ENCODE results near the gene ACOT2. TPM values are rescaled to one million over a fixed set of nuclear protein-coding genes. Genes with fewer than 3 reads are reported as not detected.

ACOT2 gene
- total and polyA plus RNA-seq, 2 donors: 13.8 to 20.3 TPM

GRCh38 chr14:73602994-73603393 is 34.0 kb downstream of the ACOT2 start:
- H3K4me3 ChIP-seq (ENCODE audit: low read length in 2 of 2): no peak overlapping the region
- H3K27me3 ChIP-seq (ENCODE audit: control insufficient read depth in 2 of 2, insufficient read depth in 1 of 2, low read length in 1 of 2): no peaks in the 10 kb centered on the region
- peaks cover 0 to 7% of the 10 kb centered on the region in 2 donors for H3K9me3 ChIP-seq (ENCODE audit: control insufficient read depth in 2 of 2, insufficient read depth in 1 of 2, low read length in 1 of 2)
- H3K36me3 ChIP-seq (ENCODE audit: control insufficient read depth in 2 of 2, insufficient read depth in 2 of 2, low read length in 1 of 2): no peaks in the 10 kb centered on the region
- DNase-seq (ENCODE audit: low read depth in 6 of 9, low spot score in 9 of 9): no peak
- H3K4me1 ChIP-seq (ENCODE audit: control insufficient read depth in 2 of 2, insufficient read depth in 2 of 2, low read length in 2 of 2): no peaks in the 10 kb centered on the region
- H3K27ac ChIP-seq (ENCODE audit: low read depth in 1 of 2, low read length in 1 of 2): no peak overlapping the region
- WGBS: 97% methylated on average over 3 of the region's 3 CpGs

DNA sequence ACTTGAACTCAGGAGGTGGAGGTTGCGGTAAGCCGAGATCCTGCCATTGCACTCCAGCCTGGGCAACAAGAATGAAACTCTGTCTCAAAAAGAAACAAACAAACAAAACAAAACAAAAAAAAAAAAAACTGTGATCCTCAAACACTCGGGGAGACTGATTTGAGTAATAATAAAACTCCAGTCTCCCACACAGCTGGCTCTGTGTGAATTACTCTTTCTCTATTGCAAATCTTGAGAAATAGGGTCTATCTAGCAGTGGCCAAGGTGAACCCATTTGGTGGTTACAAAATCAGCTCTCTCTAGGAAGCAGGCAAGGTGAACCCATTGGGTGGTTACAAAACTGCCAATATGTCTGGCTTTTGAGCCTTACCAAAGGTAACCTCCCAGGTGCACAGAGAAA is 37.3 kb downstream of the ACOT2 start:
- Histone ChIP-seq H3K27me3 (ENCODE audit: control insufficient read depth in 2 of 2, insufficient read depth in 1 of 2, low read length in 1 of 2) (peaks cover 0 to 3% of the 10 kb centered on the region in 2 donors), H3K4me1 (ENCODE audit: control insufficient read depth in 2 of 2, insufficient read depth in 2 of 2, low read length in 2 of 2) (no peaks in the 10 kb centered on the region), H3K4me3 (ENCODE audit: low read length in 2 of 2) (no peak overlapping the region), H3K9me3 (ENCODE audit: control insufficient read depth in 2 of 2, insufficient read depth in 1 of 2, low read length in 1 of 2) (peaks cover 0 to 10% of the 10 kb centered on the region in 2 donors), H3K36me3 (ENCODE audit: control insufficient read depth in 2 of 2, insufficient read depth in 2 of 2, low read length in 1 of 2) (no peaks in the 10 kb centered on the region), H3K27ac (ENCODE audit: low read depth in 1 of 2, low read length in 1 of 2) (no peak overlapping the region)
- WGBS: 97% methylated on average over 3 of the region's 3 CpGs
- no peak for DNase-seq (ENCODE audit: low read depth in 6 of 9, low spot score in 9 of 9)

DNA sequence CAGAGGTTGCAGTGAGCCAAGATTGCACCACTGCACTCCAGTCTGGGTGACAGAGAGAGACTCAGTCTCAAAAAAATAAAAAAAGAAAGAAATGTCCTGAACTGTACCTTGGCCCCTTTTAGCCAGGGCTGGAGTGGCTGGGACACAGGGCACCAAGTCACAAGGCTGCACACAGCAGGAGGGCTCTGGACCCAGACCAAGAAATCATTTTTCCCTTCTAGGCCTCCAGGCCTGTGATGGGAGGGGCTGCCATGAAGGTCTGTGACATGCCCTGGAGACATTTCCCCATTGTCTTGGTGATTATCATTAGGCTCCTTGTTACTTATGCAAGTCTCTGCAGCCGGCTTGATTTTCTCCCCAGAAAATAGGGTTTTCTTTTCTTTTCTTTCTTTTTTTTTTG is 38.2 kb downstream of the ACOT2 start:
- Histone ChIP-seq H3K4me3 (ENCODE audit: low read length in 2 of 2) (no peak overlapping the region), H3K36me3 (ENCODE audit: control insufficient read depth in 2 of 2, insufficient read depth in 2 of 2, low read length in 1 of 2) (no peaks in the 10 kb centered on the region), H3K27ac (ENCODE audit: low read depth in 1 of 2, low read length in 1 of 2) (no peak overlapping the region), H3K4me1 (ENCODE audit: control insufficient read depth in 2 of 2, insufficient read depth in 2 of 2, low read length in 2 of 2) (no peaks in the 10 kb centered on the region), H3K9me3 (ENCODE audit: control insufficient read depth in 2 of 2, insufficient read depth in 1 of 2, low read length in 1 of 2) (peaks cover 0 to 10% of the 10 kb centered on the region in 2 donors), H3K27me3 (ENCODE audit: control insufficient read depth in 2 of 2, insufficient read depth in 1 of 2, low read length in 1 of 2) (peaks cover 3 to 10% of the 10 kb centered on the region in 2 donors)
- 94% methylated on average over 1 of the region's 1 CpG for WGBS
- DNase-seq (ENCODE audit: low read depth in 6 of 9, low spot score in 9 of 9): no peak

DNA sequence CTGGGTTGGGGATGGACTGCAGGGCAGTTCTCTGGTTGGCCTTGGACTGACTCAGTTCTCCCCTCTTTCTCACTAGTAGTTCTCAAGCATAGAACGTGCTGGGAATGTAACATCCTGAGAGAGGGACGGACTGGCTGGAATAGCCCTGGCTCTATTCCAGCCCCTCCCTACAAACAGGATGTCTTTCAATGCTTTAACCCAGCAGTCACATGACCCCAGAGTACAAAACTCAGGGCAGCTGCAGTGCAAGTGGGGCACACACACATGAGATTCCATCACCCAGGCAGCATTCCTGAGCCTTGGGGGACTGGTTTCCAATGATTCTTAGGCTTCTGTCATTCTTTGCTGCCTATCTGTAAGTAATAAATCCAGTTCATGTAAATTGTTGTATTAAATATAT is 41.7 kb downstream of the ACOT2 start:
- no peak overlapping the region for H3K4me3 ChIP-seq (ENCODE audit: low read length in 2 of 2)
- H3K36me3 ChIP-seq (ENCODE audit: control insufficient read depth in 2 of 2, insufficient read depth in 2 of 2, low read length in 1 of 2): no peaks in the 10 kb centered on the region
- 99% methylated on average over 2 of the region's 2 CpGs for WGBS
- peaks cover 3 to 24% of the 10 kb centered on the region in 2 donors for H3K27me3 ChIP-seq (ENCODE audit: control insufficient read depth in 2 of 2, insufficient read depth in 1 of 2, low read length in 1 of 2)
- H3K4me1 ChIP-seq (ENCODE audit: control insufficient read depth in 2 of 2, insufficient read depth in 2 of 2, low read length in 2 of 2): peaks cover 0 to 3% of the 10 kb centered on the region in 2 donors
- no peak overlapping the region for H3K27ac ChIP-seq (ENCODE audit: low read depth in 1 of 2, low read length in 1 of 2)
- DNase-seq (ENCODE audit: low read depth in 6 of 9, low spot score in 9 of 9): no peak
- H3K9me3 ChIP-seq (ENCODE audit: control insufficient read depth in 2 of 2, insufficient read depth in 1 of 2, low read length in 1 of 2): peaks cover 0 to 10% of the 10 kb centered on the region in 2 donors

DNA sequence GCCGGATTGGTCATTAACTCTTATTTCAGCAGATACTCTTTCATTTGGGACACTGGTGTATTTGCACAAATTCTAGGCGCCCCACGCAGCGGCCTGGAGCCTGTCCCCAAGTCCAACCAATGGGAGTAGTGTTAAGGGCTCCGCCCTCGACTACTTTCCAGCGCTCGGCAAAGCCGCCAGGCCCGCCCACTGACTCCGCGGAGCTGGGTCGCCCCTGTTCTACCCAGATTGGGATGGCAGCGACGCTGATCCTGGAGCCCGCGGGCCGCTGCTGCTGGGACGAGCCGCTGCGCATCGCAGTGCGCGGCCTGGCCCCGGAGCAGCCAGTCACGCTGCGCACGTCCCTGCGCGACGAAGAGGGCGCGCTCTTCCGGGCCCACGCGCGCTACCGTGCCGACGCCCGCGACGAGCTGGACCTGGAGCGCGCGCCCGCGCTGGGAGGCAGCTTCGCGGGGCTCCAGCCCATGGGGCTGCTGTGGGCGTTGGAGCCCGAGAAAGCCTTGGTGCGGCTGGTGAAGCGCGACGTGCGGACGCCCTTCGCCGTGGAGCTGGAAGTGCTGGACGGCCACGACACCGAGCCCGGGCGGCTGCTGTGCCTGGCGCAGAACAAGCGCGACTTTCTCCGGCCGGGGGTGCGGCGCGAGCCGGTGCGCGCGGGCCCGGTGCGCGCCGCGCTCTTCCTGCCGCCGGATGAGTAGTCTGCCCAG is 43.5 kb downstream of the ACOT2 start, which contains the start of gene ACOT6:
ACOT6 (plus strand) TSS at position 179 of the 707 bp plus-strand sequence; CDS start at position 234, 55 bp downstream.
- under 1% methylated on average over 84 of the region's 84 CpGs for WGBS
- peak within 1 kb of the TSS; percentile 51 to 63 for H3K4me3 ChIP-seq (ENCODE audit: low read length in 2 of 2)
- peak; percentile 25 to 86 (median 65) for DNase-seq (ENCODE audit: low read depth in 6 of 9, low spot score in 9 of 9)
- no peaks in the 10 kb centered on the region for H3K36me3 ChIP-seq (ENCODE audit: control insufficient read depth in 2 of 2, insufficient read depth in 2 of 2, low read length in 1 of 2)
- peak within 1 kb of the TSS in 1 of 2 donors; percentile 77 for H3K27ac ChIP-seq (ENCODE audit: low read depth in 1 of 2, low read length in 1 of 2)
- peaks cover 0 to 3% of the 10 kb centered on the region in 2 donors for H3K4me1 ChIP-seq (ENCODE audit: control insufficient read depth in 2 of 2, insufficient read depth in 2 of 2, low read length in 2 of 2)
- peaks cover 0 to 4% of the 10 kb centered on the region in 2 donors for H3K9me3 ChIP-seq (ENCODE audit: control insufficient read depth in 2 of 2, insufficient read depth in 1 of 2, low read length in 1 of 2)
- peaks cover 3 to 24% of the 10 kb centered on the region in 2 donors for H3K27me3 ChIP-seq (ENCODE audit: control insufficient read depth in 2 of 2, insufficient read depth in 1 of 2, low read length in 1 of 2)

- Histone ChIP-seq H3K27ac (ENCODE audit: low read depth in 1 of 2, low read length in 1 of 2) (no peak overlapping the region), H3K4me1 (ENCODE audit: control insufficient read depth in 2 of 2, insufficient read depth in 2 of 2, low read length in 2 of 2) (peaks cover 0 to 3% of the 10 kb centered on the region in 2 donors), H3K27me3 (ENCODE audit: control insufficient read depth in 2 of 2, insufficient read depth in 1 of 2, low read length in 1 of 2) (peaks cover 3 to 24% of the 10 kb centered on the region in 2 donors), H3K4me3 (ENCODE audit: low read length in 2 of 2) (peak overlapping the region; percentile 51 to 63), H3K36me3 (ENCODE audit: control insufficient read depth in 2 of 2, insufficient read depth in 2 of 2, low read length in 1 of 2) (no peaks in the 10 kb centered on the region), H3K9me3 (ENCODE audit: control insufficient read depth in 2 of 2, insufficient read depth in 1 of 2, low read length in 1 of 2) (peaks cover 0 to 4% of the 10 kb centered on the region in 2 donors)
- peak in 1 of 9 donors; percentile 13 for DNase-seq (ENCODE audit: low read depth in 6 of 9, low spot score in 9 of 9)
- WGBS: 12% methylated on average over 13 of the region's 13 CpGs
These were observed 44.0 kb downstream of the ACOT2 start for GRCh38 chr14:73613046-73613383.

DNA sequence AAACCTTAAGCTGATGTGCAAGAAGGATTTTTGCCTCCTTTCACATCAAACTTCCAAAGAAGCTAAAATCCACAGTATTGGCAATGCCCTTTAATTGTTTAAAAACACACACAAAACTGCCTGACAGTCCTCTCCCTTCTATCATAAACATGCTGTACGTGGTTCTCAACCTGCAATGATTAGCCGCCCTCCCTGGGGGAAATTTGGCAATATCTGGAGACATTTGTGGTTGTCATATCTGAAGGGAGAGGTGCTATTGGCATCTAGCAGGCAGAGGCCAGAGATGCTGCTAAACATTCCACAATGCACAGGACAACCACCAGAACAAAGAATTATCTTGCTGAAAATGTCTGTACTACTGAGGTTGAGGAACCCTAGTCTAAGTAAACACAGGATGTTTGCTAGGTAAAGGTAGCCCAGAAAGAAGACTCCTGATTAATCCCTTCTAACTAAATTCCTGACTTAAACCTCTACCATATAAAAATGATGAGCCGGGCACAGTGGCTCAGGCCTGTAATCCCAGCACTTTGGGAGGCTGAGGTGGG is 44.5 kb downstream of the ACOT2 start:
- Histone ChIP-seq H3K27me3 (ENCODE audit: control insufficient read depth in 2 of 2, insufficient read depth in 1 of 2, low read length in 1 of 2) (peaks cover 3 to 24% of the 10 kb centered on the region in 2 donors), H3K27ac (ENCODE audit: low read depth in 1 of 2, low read length in 1 of 2) (no peak overlapping the region), H3K4me3 (ENCODE audit: low read length in 2 of 2) (no peak overlapping the region), H3K4me1 (ENCODE audit: control insufficient read depth in 2 of 2, insufficient read depth in 2 of 2, low read length in 2 of 2) (peaks cover 0 to 3% of the 10 kb centered on the region in 2 donors), H3K9me3 (ENCODE audit: control insufficient read depth in 2 of 2, insufficient read depth in 1 of 2, low read length in 1 of 2) (peaks cover 0 to 4% of the 10 kb centered on the region in 2 donors), H3K36me3 (ENCODE audit: control insufficient read depth in 2 of 2, insufficient read depth in 2 of 2, low read length in 1 of 2) (no peaks in the 10 kb centered on the region)
- 98% methylated on average over 3 of the region's 3 CpGs for WGBS
- no peak for DNase-seq (ENCODE audit: low read depth in 6 of 9, low spot score in 9 of 9)

DNA sequence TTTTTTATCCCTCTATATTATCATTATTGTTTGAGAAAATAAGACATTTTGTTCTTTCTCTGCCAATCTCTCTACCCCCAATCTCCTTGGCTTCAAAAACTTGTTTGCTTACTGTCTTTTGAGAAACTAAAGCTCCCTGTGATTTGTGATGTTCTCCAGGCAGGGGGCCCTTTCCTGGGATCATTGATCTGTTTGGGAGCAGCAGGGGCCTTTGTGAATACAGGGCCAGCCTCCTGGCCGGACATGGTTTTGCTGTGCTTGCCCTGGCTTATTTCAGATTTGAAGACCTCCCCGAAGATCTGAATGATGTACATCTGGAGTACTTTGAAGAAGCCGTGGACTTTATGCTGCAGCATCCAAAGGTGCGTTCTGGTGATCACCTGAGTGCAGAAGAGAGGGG is 47.8 kb downstream of the ACOT2 start:
- DNase-seq (ENCODE audit: low read depth in 6 of 9, low spot score in 9 of 9): no peak
- Histone ChIP-seq H3K36me3 (ENCODE audit: control insufficient read depth in 2 of 2, insufficient read depth in 2 of 2, low read length in 1 of 2) (no peaks in the 10 kb centered on the region), H3K4me1 (ENCODE audit: control insufficient read depth in 2 of 2, insufficient read depth in 2 of 2, low read length in 2 of 2) (peaks cover 0 to 3% of the 10 kb centered on the region in 2 donors), H3K27me3 (ENCODE audit: control insufficient read depth in 2 of 2, insufficient read depth in 1 of 2, low read length in 1 of 2) (peaks cover 0 to 18% of the 10 kb centered on the region in 2 donors), H3K9me3 (ENCODE audit: control insufficient read depth in 2 of 2, insufficient read depth in 1 of 2, low read length in 1 of 2) (no peaks in the 10 kb centered on the region), H3K27ac (ENCODE audit: low read depth in 1 of 2, low read length in 1 of 2) (no peak overlapping the region), H3K4me3 (ENCODE audit: low read length in 2 of 2) (no peak overlapping the region)
- WGBS: 93% methylated on average over 4 of the region's 4 CpGs

- 93% methylated on average over 1 of the region's 1 CpG for WGBS
- no peaks in the 10 kb centered on the region for H3K27me3 ChIP-seq (ENCODE audit: control insufficient read depth in 2 of 2, insufficient read depth in 1 of 2, low read length in 1 of 2)
- H3K9me3 ChIP-seq (ENCODE audit: control insufficient read depth in 2 of 2, insufficient read depth in 1 of 2, low read length in 1 of 2): no peaks in the 10 kb centered on the region
- no peak for DNase-seq (ENCODE audit: low read depth in 6 of 9, low spot score in 9 of 9)
- H3K4me1 ChIP-seq (ENCODE audit: control insufficient read depth in 2 of 2, insufficient read depth in 2 of 2, low read length in 2 of 2): no peaks in the 10 kb centered on the region
- H3K36me3 ChIP-seq (ENCODE audit: control insufficient read depth in 2 of 2, insufficient read depth in 2 of 2, low read length in 1 of 2): no peaks in the 10 kb centered on the region
- H3K27ac ChIP-seq (ENCODE audit: low read depth in 1 of 2, low read length in 1 of 2): no peak overlapping the region
- no peak overlapping the region for H3K4me3 ChIP-seq (ENCODE audit: low read length in 2 of 2)
These were observed 50.5 kb downstream of the ACOT2 start for GRCh38 chr14:73619524-73619923.
